ENCODE results near the gene SLC38A1. TPM values are rescaled to one million over a fixed set of nuclear protein-coding genes. Genes with fewer than 3 reads are reported as not detected.

Gene SLC38A1
- total and polyA plus RNA-seq, 11 donors = 41.5 to 250 (median 157) TPM

- no peak for ATAC-seq
These were observed 83.8 kb downstream of the SLC38A1 start for GRCh38 chr12:46184798-46185595.

DNA sequence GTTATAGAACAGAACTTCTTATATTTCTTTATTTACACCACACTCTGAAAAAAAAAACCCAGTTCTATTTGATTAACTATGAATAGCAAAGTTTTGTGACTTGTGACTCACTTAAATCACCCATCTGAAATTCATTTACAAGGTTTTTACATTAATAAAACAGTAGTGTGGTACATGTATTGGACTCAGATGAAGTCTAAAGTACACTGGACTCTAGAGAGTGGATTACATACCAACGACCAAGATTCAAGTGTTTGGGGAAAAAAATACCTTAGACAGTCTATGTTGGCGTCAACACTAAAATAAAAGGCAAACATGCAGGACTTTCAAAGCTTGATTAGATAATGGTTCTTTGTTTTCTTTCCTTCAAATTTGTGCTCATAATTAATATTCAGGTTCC, 85.7 kb downstream of the SLC38A1 start:
- WGBS, 4 donors = 76 to 82% (median 81%) methylated on average over 2 of the region's 2 CpGs
- no peaks in the 10 kb centered on the region for H3K9me3 ChIP-seq
- TF ChIP-seq, protein P1, sequence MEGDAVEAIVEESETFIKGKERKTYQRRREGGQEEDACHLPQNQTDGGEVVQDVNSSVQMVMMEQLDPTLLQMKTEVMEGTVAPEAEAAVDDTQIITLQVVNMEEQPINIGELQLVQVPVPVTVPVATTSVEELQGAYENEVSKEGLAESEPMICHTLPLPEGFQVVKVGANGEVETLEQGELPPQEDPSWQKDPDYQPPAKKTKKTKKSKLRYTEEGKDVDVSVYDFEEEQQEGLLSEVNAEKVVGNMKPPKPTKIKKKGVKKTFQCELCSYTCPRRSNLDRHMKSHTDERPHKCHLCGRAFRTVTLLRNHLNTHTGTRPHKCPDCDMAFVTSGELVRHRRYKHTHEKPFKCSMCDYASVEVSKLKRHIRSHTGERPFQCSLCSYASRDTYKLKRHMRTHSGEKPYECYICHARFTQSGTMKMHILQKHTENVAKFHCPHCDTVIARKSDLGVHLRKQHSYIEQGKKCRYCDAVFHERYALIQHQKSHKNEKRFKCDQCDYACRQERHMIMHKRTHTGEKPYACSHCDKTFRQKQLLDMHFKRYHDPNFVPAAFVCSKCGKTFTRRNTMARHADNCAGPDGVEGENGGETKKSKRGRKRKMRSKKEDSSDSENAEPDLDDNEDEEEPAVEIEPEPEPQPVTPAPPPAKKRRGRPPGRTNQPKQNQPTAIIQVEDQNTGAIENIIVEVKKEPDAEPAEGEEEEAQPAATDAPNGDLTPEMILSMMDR (IDR thresholded peaks at IDR 0.05) = no peak
- TF ChIP-seq POLR2A (IDR thresholded peaks at IDR 0.05) = no peak

More at GRCh38 chr12:46184798-46185595, 83.8 kb downstream of the SLC38A1 start:
- TF ChIP-seq POLR2A (IDR thresholded peaks at IDR 0.05) = no peak
- TF ChIP-seq, protein P1 (IDR thresholded peaks at IDR 0.05) = no peak
- no peak overlapping the region for H3K4me3 ChIP-seq
- DNase-seq = no peak
- peaks cover 0 to 16% (median 11%) of the 10 kb centered on the region in 12 donors for H3K4me1 ChIP-seq
- H3K27me3 ChIP-seq = no peaks in the 10 kb centered on the region
- 88 to 92% (median 90%) methylated on average over 13 of the region's 13 CpGs for WGBS, 4 donors
- H3K27ac ChIP-seq = no peak overlapping the region
- intact Hi-C loops (cut with DNase I) = no loop called here
- H3K36me3 ChIP-seq = no peaks in the 10 kb centered on the region
- H3K9me3 ChIP-seq = no peaks in the 10 kb centered on the region

DNA sequence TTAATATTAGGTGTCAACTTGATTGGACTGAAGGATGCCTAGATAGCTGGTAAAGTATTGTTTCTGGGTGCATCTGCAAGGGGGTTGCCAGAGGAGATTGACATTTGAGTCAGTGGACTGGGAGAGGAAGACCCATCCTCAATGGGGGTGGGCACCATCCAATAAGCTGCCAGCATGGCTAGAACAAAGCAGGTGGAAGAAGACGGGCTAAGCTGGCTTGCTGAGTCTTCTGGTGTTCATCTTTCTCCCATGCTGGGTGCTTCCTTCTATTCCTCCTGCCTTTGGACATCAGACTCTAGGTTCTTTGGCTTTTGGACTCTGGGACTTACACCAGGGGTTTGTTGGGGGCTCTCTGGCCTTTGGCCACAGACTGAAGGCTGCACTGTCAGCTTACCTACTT, 87.4 kb downstream of the SLC38A1 start:
- WGBS, 4 donors = 79 to 100% (median 92%) methylated on average over 1 of the region's 1 CpG
- TF ChIP-seq, protein P1 (IDR thresholded peaks at IDR 0.05) = no peak
- no peak for TF ChIP-seq POLR2A (IDR thresholded peaks at IDR 0.05)
- H3K4me1 ChIP-seq = peaks cover 0 to 11% (median 0%) of the 10 kb centered on the region in 12 donors

More for the DNA sequence above, 85.7 kb downstream of the SLC38A1 start:
- no peak for ATAC-seq
- no peaks in the 10 kb centered on the region for H3K27me3 ChIP-seq
- intact Hi-C loops (cut with DNase I) = no loop called here
- no peak overlapping the region for H3K27ac ChIP-seq
- H3K4me1 ChIP-seq = peaks cover 0 to 16% (median 12%) of the 10 kb centered on the region in 12 donors
- no peaks in the 10 kb centered on the region for H3K36me3 ChIP-seq
- no peak for DNase-seq
- no peak overlapping the region for H3K4me3 ChIP-seq

DNA sequence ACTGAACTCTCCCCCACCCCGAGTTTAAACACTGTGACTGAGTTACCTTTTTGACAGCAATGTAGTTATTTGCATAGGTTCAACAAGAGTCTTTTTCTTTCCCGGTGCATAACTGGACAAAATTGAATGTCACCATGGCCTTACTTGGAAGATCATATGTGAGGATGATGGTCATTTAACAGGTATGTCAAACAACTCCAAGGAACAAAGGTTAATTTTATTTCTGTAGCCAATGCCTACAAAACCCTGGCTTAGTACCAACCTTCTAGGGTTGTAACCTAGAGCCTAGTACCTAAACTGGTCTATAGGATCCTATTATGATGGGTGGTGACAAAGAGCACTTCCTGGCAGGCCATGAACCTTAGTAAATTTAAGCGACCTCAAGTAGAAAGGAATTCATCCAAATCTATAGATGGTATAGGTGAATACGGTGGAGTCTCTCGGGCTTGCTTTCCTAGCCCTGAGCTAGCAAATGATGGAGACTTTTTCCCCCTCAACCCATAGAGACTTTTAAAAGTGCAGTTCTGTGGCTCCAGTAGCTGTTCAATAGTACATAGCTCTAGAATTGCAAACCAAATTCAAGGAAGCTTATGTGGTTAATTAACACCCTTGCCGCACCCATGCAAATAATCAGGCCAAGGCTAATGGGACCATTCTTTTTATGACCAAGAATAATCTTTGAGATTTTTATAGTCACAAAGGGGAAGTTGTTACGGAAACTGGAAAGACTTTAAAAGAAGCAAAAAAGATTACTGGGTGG, 89.0 kb downstream of the SLC38A1 start:
- H3K27ac ChIP-seq = no peak overlapping the region
- WGBS, 4 donors = 84 to 87% (median 86%) methylated on average over 7 of the region's 7 CpGs
- peaks cover 0 to 11% (median 0%) of the 10 kb centered on the region in 12 donors for H3K4me1 ChIP-seq
- no peak overlapping the region for H3K4me3 ChIP-seq
- no peak for DNase-seq
- intact Hi-C loops (cut with DNase I) = no loop called here
- no peaks in the 10 kb centered on the region for H3K9me3 ChIP-seq
- H3K36me3 ChIP-seq = no peaks in the 10 kb centered on the region
- no peaks in the 10 kb centered on the region for H3K27me3 ChIP-seq
- no peak for ATAC-seq
- TF ChIP-seq, protein P1 (IDR thresholded peaks at IDR 0.05) = no peak
- no peak for TF ChIP-seq POLR2A (IDR thresholded peaks at IDR 0.05)

More for the DNA sequence above, 87.4 kb downstream of the SLC38A1 start:
- H3K9me3 ChIP-seq = no peaks in the 10 kb centered on the region
- ATAC-seq = no peak
- H3K36me3 ChIP-seq = no peaks in the 10 kb centered on the region
- H3K27me3 ChIP-seq = no peaks in the 10 kb centered on the region
- no peak overlapping the region for H3K27ac ChIP-seq
- no peak overlapping the region for H3K4me3 ChIP-seq
- DNase-seq = no peak
- intact Hi-C loops (cut with DNase I) = no loop called here
